NB4 (cell line): ENCODE data around the gene OAF.

ENCODE experiments used
- CTCF ChIP-seq: IDR thresholded peaks from one replicate; pipeline ENCODE4 v1.5.1; 2012; ENCODE audit warnings: low read depth, low read length
- POLR2A ChIP-seq: IDR thresholded peaks from 2 replicates; pipeline ENCODE4 v1.6.1; 2011; ENCODE audit warnings: mild to moderate bottlenecking; ENCODE audit not compliant: insufficient read length; ENCODE audit errors: extremely low read depth

GRCh38 chr11:120178561-120179056 is 32.2 kb upstream of the OAF start:
- TF ChIP-seq CTCF (no peak), POLR2A (no peak)
